HG03354 (cell line): Measurements from ENCODE around the gene HEXIM2.
A peak's percentile ranks its signal among the peaks of the same experiment; 100 is the strongest.
"Not testable (repeated sequence)": the region's sequence is repeated elsewhere in the genome, so short reads cannot be mapped to it uniquely, and the experiment has no call there.

Experiments
- ATAC-seq: cut with Tn5 transposase; IDR thresholded peaks from one replicate; pipeline ENCODE4 v1.9.1; 2021; ENCODE audit warnings: mild to moderate bottlenecking; ENCODE audit not compliant: unreplicated experiment, poor library complexity, severe bottlenecking

HEXIM2 gene

GRCh38 chr17:45161288-45162024, at the start of gene HEXIM2:
Gene HEXIM2, plus strand, starts transcription at chr17:45161875. Its CDS starts 919 bp downstream, at chr17:45162794.
- peak; percentile 90 for ATAC-seq

GRCh38 chr17:45112559-45113423, 48.9 kb upstream of the HEXIM2 start:
- ATAC-seq, result no peak

GRCh38 chr17:45113424-45113754, 48.3 kb upstream of the HEXIM2 start:
- ATAC-seq, result no peak

GRCh38 chr17:45114117-45114932, 47.4 kb upstream of the HEXIM2 start:
- no peak for ATAC-seq

GRCh38 chr17:45115015-45115625, 46.6 kb upstream of the HEXIM2 start:
- ATAC-seq, result no peak

- ATAC-seq, result no peak
These were observed 45.8 kb upstream of the HEXIM2 start for GRCh38 chr17:45115871-45116270.

- no peak for ATAC-seq
These were observed 45.1 kb upstream of the HEXIM2 start for GRCh38 chr17:45116434-45117016.

GRCh38 chr17:45117334-45117733, 44.3 kb upstream of the HEXIM2 start:
- no peak for ATAC-seq

- ATAC-seq, result no peak
These were observed 43.6 kb upstream of the HEXIM2 start for GRCh38 chr17:45117848-45118646.

- ATAC-seq, result no peak
These were observed 43.0 kb upstream of the HEXIM2 start for GRCh38 chr17:45118691-45119090.

GRCh38 chr17:45119964-45120363, 41.7 kb upstream of the HEXIM2 start:
- no peak for ATAC-seq

- ATAC-seq, result no peak
These were observed 41.1 kb upstream of the HEXIM2 start for GRCh38 chr17:45120558-45120957.

GRCh38 chr17:45121055-45121454, 40.6 kb upstream of the HEXIM2 start:
- no peak for ATAC-seq

GRCh38 chr17:45123076-45123770, 38.5 kb upstream of the HEXIM2 start:
- ATAC-seq, result no peak

- no peak for ATAC-seq
These were observed 37.5 kb upstream of the HEXIM2 start for GRCh38 chr17:45123930-45124796.

- ATAC-seq, result not testable (repeated sequence)
These were observed 36.9 kb upstream of the HEXIM2 start for GRCh38 chr17:45124797-45125122.

- no peak for ATAC-seq
These were observed 36.2 kb upstream of the HEXIM2 start for GRCh38 chr17:45125509-45125908.

GRCh38 chr17:45127207-45127547, 34.5 kb upstream of the HEXIM2 start:
- no peak for ATAC-seq
